GM21447 (cell line): Measurements from ENCODE around the gene DKK3.

Experiments used
- ATAC-seq: cut with Tn5 transposase; IDR thresholded peaks from one replicate; pipeline ENCODE4 v1.9.1; 2021; ENCODE audit not compliant: unreplicated experiment

Gene DKK3

GRCh38 chr11:11983427-11983826 lies 25.0 kb downstream of the DKK3 start:
- ATAC-seq: no peak

GRCh38 chr11:11982975-11983374 lies 25.5 kb downstream of the DKK3 start:
- ATAC-seq: no peak

- ATAC-seq: no peak
Measured at GRCh38 chr11:11982461-11982860, 26.0 kb downstream of the DKK3 start.

GRCh38 chr11:11981840-11982239 lies 26.6 kb downstream of the DKK3 start:
- ATAC-seq: no peak

- ATAC-seq: no peak
Measured at GRCh38 chr11:11981364-11981763, 27.1 kb downstream of the DKK3 start.

- no peak for ATAC-seq
Measured at GRCh38 chr11:11980841-11981308, 27.6 kb downstream of the DKK3 start.

GRCh38 chr11:11980200-11980599 lies 28.2 kb downstream of the DKK3 start:
- no peak for ATAC-seq

GRCh38 chr11:11979488-11980117 lies 28.8 kb downstream of the DKK3 start:
- no peak for ATAC-seq

- ATAC-seq: no peak
Measured at GRCh38 chr11:11978792-11979487, 29.5 kb downstream of the DKK3 start.

GRCh38 chr11:11978098-11978637 lies 30.3 kb downstream of the DKK3 start:
- no peak for ATAC-seq

- no peak for ATAC-seq
Measured at GRCh38 chr11:11977206-11977938, 31.1 kb downstream of the DKK3 start.

- no peak for ATAC-seq
Measured at GRCh38 chr11:11976481-11977127, 31.8 kb downstream of the DKK3 start.

- no peak for ATAC-seq
Measured at GRCh38 chr11:11975201-11976092, 33.0 kb downstream of the DKK3 start.

GRCh38 chr11:11973866-11974265 lies 34.6 kb downstream of the DKK3 start:
- no peak for ATAC-seq

GRCh38 chr11:11973361-11973800 lies 35.0 kb downstream of the DKK3 start:
- ATAC-seq: no peak

- no peak for ATAC-seq
Measured at GRCh38 chr11:11972730-11973341, 35.6 kb downstream of the DKK3 start.

GRCh38 chr11:11971906-11972547 lies 36.4 kb downstream of the DKK3 start:
- no peak for ATAC-seq

GRCh38 chr11:11970556-11970955 lies 37.9 kb downstream of the DKK3 start:
- ATAC-seq: no peak
